ENCODE measurements around the gene DNAH2.

DNA sequence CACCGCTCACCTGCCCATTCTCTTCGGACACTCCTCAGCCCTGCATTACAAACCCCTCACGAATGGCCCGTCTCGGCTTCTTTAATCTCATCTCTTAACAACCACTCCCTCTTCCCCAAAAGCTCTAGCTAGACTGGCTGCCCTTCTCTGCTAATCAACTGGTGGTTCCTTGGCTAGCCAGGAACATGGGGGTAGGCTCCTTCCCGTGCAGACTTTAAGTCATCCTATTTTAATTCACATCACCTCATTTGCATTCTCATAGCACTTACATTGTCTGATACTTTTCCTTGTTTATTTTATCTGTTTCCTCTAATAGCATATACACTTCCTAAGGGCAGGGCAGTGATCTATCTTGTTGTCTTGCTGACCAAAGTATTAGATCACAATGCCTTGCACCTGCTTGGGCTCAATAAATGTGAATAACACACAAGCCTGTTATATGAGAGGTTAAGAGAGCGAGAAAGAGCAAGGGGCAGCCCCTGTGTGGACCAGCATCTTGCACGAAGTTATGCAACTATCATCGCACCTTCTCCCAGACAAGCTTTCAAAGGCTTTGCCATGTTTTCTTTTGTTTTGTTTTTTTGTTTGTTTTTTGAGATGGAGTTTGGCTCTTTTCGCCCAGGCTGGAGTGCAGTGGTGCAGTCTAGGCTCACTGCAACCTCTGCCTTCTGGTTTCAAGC lies 40.0 kb upstream of the DNAH2 start:
- TF ChIP-seq POLR2AphosphoS5 (IDR thresholded peaks at IDR 0.05; ENCODE audit: low read depth, low read length) (no peak), POLR2A (IDR thresholded peaks at IDR 0.05; ENCODE audit: low read depth, low read length) (no peak), SPI1 (IDR thresholded peaks at IDR 0.05; ENCODE audit: low read depth, low read length) (no peak), POU2F2 (IDR thresholded peaks at IDR 0.05; ENCODE audit: low read depth, low read length) (no peak), TAF1 (IDR thresholded peaks at IDR 0.05; ENCODE audit: low read depth, low read length) (no peak), PAX5 (IDR thresholded peaks at IDR 0.05; ENCODE audit: insufficient read depth, low read length, severe bottlenecking) (no peak)
